HG03378 (cell line): Measurements from ENCODE around the gene NTNG2.

ENCODE experiments used
- ATAC-seq: cut with Tn5 transposase; IDR thresholded peaks from one replicate; pipeline ENCODE4 v1.9.1; 2021; ENCODE audit warnings: mild to moderate bottlenecking, moderate library complexity; ENCODE audit not compliant: unreplicated experiment

NTNG2 gene

DNA sequence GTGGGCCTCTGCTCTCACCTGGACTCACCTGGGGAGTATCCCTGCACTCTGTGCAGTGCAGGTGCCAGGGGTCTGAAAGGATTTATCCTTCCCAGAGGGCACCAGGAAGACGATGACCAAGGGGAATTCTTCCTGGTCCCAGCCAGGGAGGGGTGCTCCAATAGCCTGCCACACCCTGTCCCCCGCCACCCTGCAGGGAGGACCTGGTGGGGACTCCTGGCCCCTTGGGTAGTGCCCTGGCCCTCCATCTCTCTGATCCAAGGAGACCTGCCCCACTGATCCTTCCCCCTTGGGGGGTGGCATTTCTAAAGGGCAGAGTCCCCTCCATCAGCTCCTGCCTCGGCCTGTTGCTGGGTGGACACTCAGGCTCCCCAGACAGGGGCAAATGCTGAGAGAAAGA, 70.7 kb downstream of the NTNG2 start:
- no peak for ATAC-seq

DNA sequence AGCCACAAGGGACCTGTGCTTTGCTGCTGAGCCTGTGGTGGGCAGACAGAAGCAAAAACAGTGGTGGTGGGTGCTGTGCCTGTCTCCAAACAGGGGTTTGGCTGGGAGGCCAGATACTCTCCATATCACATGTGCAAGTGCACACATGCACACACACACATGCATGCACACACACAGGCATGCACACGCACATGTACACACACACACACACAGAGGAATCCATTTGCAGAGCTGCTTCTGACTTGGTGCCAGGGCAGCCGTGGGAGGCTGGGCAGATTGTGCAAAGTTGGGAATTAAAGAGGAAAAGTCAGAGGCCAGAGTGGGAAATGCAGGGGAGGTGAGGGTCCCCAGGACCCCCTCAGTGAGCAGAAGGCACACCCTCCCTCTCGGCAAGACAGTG, 71.3 kb downstream of the NTNG2 start:
- ATAC-seq, result no peak

DNA sequence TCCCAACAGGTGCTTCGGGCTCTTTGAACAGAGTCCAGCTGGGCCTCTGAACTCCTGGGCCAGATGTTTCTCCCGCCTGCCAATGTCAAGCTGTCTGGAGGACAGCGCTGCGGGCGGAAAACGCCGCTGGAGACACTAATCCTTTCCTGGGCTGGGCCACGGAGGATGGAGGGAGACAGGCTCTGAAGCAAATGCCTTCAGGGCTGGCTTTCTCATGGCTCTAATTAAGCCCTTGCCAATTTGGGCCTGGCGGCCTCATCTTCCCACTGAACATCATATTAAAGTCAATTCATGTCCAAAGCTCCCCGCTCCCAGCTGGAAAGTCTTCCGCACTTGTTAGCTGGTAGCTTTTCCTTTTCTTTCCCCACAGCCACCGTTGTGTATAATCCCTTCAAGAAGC, 72.7 kb downstream of the NTNG2 start:
- ATAC-seq, result no peak

DNA sequence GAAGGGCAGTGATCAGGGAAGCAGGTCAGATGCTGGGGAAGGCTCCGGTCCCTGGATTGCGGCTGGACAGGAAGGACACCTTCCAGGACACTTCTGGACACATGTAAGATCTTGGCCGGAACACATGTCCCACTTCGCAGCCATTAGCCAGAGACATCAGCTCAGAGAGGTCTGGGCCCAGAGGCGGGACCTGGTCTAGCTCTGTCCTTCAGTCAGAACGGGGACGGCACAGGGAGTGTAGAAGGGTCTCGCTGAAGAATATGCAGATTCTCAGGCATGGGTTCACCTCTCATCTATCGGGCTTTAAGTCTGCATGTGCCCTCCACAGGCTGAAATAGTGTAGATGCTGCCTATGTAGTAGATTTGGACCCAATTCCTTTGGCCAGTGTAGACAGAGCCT, 73.3 kb downstream of the NTNG2 start:
- ATAC-seq, result no peak

DNA sequence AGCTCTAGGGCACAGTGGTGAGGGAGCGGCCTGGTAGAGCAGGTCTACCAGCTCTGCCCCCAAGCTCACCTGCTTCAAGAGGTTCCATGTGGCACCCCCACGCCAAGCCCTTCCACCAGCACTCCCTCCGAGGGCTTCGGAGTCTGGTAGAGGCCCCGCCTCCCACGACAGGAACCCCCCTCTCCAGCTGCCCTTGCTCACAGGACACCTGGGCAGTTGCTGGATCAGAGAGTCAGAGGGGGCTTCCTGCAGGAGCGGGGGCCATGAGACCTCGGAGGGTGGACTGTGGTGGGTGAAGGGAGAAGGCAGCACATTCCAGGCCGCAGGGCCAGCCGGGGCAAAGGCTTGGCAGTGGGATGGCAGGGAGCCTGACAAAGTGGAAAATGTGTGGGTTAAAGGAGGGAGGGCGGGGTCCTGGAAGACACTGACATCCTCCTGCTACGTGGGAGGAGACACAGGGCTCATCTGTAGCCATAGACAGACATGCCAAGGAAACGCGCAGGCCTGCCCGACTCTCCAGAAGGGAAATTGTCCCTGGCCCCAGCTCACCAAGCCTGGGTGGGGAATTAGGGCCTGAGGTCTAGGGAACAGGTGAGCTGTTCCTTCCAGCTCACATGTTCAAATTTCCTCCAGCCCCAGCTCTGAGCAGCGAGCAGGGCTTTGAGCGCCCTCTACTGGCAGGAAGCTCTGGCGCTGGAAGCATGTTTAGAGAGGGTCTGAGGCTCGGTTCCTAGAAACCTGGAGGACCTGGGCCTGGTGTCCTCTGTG, 74.2 kb downstream of the NTNG2 start:
- no peak for ATAC-seq

DNA sequence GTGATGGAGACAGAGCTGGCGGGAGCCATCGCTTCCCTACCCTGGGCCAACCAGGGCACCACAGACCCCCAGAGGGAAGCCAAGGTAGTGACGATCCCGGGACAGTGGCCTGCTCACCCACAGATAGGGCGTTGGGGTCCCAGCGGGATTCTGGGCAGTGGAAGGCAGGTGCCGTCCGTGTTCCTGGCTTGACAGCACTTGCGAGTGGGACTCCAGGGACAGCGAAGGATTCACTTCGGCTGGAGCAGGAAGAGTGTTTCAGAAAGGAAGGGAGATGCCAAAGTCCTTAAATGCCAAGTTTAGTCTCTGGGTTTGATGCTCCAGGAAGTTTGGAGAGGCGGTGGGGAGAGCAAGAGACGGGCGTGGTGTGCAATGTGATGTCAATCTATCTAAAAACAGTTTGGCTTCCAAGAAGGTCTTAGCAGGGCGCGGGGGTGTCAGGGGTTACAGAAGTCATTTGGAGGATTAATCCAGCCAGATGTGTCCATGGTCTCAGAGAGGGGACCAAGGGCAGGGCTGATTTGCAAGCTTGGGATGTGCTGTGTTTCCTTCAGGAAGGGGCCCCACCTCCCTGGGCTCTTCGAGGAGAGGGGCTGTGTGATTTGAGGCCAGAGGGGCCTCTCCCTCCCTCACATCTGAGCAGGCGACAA, 74.9 kb downstream of the NTNG2 start:
- no peak for ATAC-seq

DNA sequence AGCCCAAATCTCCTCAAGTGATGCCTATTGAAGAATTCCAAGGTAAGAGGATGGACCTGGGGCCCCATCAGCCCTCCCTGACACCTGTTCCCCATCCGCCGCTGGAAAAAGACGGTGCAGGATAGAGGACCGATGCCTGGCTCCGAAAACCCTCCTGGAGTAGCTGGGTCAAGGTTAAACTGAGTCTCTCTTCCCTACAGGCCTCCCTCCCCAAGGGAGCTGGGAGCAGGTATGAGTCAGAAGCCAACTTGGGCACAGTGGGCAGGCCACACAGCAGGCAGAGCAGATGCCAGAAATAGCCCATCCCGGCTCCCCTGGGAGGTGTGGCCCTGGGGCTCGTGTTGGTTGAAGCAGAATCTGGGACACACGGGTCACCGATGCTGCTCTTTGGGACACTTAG, 75.6 kb downstream of the NTNG2 start:
- no peak for ATAC-seq

DNA sequence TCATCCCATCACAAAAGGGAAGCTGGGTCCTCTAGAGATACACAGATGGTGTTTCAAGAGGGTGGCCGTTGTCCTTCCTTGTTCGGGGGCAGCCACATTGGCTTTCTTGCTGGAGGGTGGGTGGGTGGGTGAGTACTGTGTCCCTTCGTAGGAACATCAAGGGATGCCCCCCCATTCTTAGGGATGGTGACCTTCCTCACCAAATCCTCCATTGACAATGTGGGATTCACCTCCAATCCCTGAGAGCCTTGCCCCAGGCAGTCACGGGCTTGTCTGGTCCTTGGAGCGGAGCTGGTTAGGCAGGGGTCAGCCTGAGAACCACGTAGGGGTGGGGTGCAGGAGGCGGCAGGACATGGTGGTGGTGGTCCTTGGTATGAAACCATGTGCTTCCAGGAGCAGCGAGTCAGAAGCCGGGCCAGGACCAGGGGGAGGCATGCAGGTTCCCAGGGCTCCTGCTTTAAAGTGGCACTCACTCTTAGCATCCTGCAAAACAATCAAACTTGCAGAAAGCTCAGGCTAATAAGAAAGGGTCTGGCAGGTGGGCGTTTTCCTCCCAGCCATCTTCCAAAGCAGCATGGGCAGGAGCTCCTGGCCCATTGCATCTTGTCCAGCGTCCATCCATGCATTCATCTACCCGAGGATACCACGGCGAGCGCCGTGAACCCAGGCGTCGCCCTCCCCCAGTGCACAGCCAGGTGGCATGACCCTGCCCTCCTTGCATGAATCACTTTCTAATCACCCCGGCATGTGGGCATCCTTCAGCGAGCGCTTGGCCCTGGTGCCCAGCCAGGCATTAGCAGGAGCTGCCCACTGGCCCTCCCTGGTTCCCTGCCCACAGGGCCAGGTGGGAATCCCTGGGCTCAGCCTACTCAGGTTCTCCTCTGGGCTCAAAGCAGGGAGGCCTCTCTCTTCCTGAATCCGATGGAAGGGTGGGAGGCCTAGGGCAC, 76.4 kb downstream of the NTNG2 start:
- no peak for ATAC-seq

DNA sequence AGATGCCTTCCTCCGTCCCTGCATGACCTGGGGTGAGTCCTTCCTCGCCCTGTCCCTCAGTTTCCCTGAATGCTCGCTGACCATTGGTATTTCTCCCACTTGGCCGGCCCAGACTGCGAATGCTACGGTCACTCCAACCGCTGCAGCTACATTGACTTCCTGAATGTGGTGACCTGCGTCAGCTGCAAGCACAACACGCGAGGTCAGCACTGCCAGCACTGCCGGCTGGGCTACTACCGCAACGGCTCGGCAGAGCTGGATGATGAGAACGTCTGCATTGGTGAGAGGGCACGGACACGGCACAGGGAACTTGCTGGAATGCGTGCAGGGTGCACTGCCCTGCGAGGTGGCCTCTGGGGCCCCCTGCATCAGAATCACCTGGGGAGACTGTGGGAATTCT, 77.1 kb downstream of the NTNG2 start:
- no peak for ATAC-seq

DNA sequence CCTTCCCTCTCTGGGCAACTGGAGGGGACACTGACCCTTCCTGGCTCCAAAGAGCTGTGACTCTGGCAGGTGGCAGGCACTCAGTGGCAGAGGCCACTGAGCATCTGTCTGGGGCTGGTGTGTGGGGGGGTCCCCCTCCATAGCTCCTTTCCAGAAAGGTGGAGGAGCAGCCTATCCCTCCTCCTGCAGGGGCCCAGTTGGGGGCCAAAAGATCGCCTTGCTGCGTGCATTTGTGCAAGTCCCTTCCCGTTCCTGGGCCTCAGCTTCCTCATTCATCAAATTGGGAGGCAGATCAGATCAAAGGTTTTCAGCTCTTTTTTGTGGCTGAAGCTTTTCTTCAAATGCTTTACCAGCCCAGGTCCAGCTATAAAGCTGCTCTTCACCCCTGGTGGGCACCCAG, 77.7 kb downstream of the NTNG2 start:
- ATAC-seq, result no peak

DNA sequence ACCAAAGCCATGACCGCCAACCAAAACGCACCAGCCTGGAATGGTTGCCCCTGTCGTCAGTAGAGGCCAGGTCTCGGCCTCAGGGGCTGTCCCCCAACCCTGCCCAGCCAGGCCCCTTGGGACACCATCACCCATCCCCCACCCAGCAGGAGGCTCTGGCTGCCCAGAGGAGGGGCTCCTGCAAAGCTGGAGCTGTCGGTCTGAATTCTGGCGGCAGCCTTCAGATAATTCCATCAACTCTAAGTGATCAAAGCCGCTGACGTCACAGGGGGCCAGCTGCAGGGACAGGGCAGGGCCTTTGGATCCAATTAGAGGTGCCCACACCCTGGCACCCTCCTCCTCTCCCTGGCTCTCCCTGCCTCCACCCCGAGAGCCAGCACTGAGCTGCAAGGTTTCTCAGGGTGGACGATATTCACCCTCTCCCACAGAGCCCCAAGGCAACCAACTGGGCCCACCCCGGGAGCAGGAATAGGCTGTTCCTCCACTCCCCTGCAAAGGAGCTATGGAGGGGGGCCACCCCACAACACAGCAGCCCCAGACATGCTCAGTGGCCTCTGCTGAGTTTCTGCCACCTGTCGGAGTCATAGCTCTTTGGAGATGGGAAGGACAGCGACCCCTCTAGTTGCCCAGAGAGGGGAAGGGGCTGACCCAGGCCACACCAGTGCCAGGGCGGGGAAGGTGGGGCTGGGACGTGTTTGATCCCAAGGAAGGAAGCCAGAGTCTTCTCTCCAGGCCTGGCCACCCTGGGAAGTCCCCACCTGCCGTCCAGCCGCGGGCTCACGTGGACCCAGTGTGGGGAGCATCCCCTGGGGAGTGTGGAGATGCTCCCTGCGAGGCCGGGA, 78.4 kb downstream of the NTNG2 start:
- ATAC-seq, result no peak

DNA sequence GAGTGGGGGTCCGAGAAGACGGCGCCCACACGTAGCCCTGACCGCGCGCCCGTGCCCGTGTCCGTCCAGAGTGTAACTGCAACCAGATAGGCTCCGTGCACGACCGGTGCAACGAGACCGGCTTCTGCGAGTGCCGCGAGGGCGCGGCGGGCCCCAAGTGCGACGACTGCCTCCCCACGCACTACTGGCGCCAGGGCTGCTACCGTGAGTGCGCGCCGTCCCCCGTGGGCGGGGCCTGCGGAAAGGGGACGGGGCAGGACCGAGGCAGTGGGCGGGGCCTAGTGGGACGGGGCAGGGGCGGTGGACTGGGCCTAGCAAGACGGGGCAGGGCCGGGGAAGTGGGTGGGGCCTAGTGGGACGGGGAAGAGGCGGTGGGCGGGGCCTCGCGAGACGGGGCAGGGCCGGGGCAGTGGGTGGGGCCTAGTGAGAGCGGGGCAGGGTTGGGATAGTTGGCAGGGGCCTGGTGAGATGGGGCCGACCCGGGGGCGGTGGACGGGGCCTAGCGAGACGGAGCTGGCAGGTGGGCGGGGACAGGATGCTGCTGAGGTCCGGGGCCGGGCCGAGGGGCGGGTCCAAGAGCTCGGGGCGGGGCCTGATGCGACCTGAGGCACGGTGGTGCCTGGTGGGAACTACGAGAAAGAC, 79.1 kb downstream of the NTNG2 start:
- ATAC-seq, result no peak

DNA sequence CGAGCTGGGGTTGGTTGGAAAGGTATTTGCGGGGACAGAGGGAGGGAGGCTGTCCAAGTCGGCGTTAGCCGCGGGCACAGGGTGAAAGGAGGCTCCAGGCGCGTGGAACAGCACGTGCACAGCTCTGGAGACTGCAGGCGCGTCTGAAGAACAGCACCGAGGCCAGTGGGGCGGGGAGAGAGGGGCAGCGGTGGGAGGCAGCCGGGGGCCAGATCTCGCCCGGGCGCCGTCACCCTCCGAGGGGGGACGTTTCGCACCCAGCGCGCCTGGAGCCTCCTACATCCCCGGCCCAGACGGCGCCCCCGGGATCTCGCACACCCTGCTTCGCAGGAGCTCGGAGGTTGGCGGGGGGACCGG, 79.6 kb downstream of the NTNG2 start:
- ATAC-seq, result no peak

DNA sequence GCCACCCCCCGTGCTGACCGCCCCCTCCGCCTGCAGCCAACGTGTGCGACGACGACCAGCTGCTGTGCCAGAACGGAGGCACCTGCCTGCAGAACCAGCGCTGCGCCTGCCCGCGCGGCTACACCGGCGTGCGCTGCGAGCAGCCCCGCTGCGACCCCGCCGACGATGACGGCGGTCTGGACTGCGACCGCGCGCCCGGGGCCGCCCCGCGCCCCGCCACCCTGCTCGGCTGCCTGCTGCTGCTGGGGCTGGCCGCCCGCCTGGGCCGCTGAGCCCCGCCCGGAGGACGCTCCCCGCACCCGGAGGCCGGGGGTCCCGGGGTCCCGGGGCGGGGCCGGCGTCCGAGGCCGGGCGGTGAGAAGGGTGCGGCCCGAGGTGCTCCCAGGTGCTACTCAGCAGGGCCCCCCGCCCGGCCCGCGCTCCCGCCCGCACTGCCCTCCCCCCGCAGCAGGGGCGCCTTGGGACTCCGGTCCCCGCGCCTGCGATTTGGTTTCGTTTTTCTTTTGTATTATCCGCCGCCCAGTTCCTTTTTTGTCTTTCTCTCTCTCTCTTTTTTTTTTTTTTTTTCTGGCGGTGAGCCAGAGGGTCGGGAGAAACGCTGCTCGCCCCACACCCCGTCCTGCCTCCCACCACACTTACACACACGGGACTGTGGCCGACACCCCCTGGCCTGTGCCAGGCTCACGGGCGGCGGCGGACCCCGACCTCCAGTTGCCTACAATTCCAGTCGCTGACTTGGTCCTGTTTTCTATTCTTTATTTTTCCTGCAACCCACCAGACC, 80.2 kb downstream of the NTNG2 start:
- no peak for ATAC-seq

DNA sequence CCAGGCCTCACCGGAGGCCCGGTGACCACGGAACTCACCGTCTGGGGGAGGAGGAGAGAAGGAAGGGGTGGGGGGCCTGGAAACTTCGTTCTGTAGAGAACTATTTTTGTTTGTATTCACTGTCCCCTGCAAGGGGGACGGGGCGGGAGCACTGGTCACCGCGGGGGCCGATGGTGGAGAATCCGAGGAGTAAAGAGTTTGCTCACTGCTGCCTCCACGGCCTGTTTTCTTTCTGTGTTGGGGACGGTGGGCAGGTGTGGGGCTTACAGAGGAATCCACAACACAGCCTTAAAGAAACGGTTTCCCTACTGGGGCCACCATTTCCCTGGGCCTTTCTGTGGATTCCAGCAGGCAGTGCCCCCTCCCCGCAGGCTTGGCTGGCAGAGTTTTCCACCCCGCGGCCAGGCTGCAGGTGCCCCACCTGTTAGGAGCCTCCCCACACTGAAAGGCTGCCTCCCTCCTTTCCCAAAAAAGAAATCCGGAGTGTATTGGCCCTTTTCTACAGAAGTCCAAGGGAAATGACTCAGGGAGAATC, 80.8 kb downstream of the NTNG2 start:
- ATAC-seq, result no peak

DNA sequence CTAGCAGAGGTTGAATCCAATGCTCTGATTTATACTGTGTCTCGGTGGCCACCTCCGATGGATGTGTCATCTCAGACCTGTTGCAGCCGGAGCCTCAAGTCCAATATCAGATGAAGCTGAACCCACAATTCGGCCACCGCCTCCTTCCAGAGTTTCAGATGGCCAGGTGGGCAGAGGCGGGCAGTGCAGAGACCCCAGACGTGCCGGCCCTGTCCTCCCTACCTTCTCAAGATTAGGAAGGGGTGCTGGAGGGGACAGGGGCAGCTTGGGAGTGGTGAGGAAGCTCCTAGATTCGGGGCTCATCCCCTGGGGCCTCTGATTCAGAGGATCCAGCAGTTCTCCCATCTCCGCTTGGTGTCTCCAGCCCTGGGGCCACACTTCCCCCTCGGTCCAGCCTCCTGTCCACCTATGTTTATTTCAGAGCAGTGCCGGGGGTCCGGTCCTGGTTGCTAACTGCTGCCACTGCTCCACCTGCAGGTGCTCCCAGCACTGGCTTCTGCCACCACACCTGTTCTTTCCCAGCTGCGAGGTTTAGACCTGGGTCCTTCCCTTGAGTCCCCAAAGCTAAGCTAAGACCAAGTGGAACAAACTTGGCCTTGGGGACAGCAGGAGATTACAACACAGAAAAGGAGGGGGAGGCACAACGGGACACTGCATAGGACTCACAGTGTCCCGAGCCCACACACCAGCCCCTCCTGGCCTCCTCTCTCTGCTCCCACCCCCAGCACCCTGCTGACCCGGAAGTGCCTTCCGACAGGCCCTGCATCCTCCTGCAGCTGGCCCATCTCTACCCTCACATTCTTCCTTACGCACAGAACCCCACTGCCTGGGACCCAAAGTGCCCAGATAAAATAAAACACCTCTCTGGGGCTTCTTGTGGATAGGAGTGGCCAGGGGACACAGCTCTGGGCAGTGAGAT, 81.6 kb downstream of the NTNG2 start:
- no peak for ATAC-seq

DNA sequence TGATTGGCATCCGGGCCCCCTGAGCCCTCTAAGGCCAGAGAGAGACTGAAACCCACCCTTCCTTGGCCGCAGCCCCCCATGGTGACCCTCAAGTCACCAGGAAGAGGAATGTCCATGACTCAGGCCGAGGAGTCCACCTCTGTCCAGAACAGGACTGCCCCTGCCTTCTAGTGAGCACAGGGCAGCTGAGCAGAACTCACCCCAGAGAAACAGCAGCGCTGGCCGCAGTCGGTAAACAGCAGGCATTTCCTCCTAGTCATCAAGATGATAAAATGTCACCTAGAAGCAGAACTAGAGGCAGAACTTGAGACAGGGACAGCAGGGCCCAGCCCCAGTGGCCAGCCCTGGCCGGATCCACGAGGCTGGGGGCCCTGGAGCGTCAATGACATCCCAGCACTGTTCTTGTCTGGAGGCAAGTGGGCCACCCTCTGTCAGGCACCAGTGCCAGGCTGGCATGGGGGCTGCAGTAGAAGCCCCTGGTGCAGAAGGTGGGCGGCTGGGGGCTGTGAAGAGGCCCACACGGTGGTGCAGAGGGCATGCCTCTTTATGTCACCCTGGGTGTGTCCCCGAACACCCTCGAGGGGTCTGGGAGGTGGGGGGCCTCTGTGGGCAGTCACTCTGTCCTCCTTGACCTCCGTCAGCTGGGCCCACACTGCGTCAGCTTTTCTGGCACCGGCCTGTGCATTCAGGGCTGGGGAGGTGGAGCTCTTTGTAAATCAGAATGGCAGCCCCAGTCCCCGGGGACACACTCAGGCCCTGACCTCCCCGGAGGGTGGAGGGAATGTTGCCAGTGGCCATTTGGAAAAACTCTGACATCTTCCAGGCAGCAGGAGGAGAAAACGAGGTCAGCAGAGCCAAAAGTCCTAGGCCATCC, 83.0 kb downstream of the NTNG2 start:
- no peak for ATAC-seq
